Measurements from ENCODE around the gene GABPB1. TPM values are rescaled to one million over a fixed set of nuclear protein-coding genes. Genes with fewer than 3 reads are reported as not detected.

The GABPB1 gene
- total and polyA plus RNA-seq, 2 of the 13 experiments (the other 11 are each of a cell fraction or from before 2014, with no cell fraction given), result 17.5 to 39.5 TPM

DNA sequence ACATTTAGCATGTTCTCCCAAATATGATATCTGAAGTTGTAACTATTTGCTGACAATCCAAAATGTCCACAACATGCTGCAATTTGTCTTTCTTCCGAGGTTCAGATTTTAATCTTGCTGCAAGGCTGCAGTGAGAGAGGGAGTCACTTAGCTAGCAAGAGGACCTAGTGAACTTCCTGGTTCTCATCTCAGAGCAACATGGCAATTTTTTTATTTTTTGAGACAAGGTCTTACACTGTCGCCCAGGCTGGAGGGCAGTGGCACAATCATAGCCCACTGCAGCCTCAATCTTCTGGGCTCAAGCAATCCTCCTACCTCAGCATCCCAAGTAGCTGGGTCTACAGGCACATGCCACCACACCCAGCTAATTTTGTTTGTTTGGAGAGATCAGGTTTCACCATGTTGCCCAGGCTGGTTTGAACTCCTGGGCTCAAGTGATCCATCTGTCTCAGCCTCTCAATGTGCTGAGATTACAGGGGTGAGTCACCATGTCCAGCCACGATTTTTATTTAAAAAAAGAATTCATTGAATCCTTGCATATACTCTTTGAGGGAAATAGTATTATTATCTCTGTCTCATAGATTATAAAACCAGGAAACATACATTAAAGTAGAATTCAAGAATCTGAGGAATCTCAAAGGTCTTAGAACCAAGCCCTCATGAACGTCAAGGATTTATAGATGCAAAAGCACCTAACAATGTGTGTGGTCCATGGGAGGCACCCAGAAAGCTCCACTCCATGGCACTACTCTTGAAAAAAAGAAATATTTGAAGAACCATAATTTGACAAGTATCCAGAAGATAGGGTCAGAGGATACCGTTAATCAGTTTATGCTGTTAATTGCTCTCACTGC, 98.6 kb downstream of the GABPB1 start (continued):
- TF ChIP-seq ZNF460 (CRISPR knock-in tag; IDR thresholded peaks at IDR 0.05; ENCODE audit: borderline replicate concordance), result no peak

DNA sequence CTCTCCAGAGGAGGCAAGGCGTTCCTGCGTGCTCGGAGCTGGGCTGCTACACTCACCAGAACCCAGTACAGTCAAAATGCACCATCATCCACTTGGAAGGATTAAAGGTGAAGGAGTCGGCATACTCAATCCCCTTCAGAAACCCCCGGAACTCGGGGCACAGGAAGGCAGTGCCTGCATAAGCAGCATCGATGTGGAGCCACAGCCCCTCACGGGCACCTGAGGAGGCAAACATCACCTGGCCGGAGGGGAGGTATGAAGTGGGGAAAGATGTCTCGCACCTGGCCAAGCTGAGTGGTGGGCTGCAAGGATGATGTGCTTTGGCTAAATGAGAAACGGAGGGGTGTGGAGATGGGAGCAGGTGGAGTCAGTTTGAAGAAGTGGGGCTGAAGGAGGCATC, 102.4 kb downstream of the GABPB1 start:
- FAIRE-seq (no peak), ATAC-seq (no peak), DNase-seq (ENCODE audit: low spot score) (no peak)
- Histone ChIP-seq H3K4me3 (replicated peaks in 1 of 3; ENCODE audit: insufficient read depth in 1 of 3, low read depth in 2 of 3, low read length in 3 of 3) (no peak overlapping the region), H3K9me3 (ENCODE audit: low read length) (no peaks in the 10 kb centered on the region), H3K4me1 (ENCODE audit: insufficient read depth, low read length) (peaks cover 32% of the 10 kb centered on the region), H3K27ac (ENCODE audit: extremely low read length, insufficient read depth, low read length) (no peak overlapping the region), H3K79me2 (ENCODE audit: insufficient read depth, low read length) (no peaks in the 10 kb centered on the region), H2AFZ (ENCODE audit: low read length) (no peak overlapping the region), H3K9ac (ENCODE audit: insufficient read depth, low read depth, low read length) (no peak overlapping the region), H3K36me3 (replicated peaks in 1 of 2; ENCODE audit: control insufficient read depth in 1 of 2, insufficient read depth in 2 of 2, low read length in 2 of 2) (no peaks in the 10 kb centered on the region), H3K27me3 (ENCODE audit: control insufficient read depth in 1 of 2, insufficient read depth in 2 of 2, low read length in 2 of 2) (no peaks in the 10 kb centered on the region), H4K20me1 (ENCODE audit: insufficient read depth, low read length) (no peaks in the 10 kb centered on the region), H3K4me2 (ENCODE audit: low read depth, low read length) (no peak overlapping the region)
- no peak for TF ChIP-seq ZNF335 (CRISPR knock-in tag; IDR thresholded peaks at IDR 0.05)
- TF ChIP-seq SMARCE1 (IDR thresholded peaks at IDR 0.05; ENCODE audit: borderline replicate concordance), result no peak
- TF ChIP-seq, protein P1, sequence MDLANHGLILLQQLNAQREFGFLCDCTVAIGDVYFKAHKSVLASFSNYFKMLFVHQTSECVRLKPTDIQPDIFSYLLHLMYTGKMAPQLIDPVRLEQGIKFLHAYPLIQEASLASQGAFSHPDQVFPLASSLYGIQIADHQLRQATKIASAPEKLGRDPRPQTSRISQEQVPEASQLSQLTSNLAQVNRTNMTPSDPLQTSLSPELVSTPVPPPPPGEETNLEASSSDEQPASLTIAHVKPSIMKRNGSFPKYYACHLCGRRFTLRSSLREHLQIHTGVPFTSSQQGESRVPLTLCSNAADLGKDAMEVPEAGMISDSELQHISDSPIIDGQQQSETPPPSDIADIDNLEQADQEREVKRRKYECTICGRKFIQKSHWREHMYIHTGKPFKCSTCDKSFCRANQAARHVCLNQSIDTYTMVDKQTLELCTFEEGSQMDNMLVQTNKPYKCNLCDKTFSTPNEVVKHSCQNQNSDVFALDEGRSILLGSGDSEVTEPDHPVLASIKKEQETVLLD (CRISPR knock-in tag; IDR thresholded peaks at IDR 0.05; ENCODE audit: low read depth), result no peak
- TF ChIP-seq EED (CRISPR knock-in tag; IDR thresholded peaks at IDR 0.05), result no peak
- TF ChIP-seq, protein P2, sequence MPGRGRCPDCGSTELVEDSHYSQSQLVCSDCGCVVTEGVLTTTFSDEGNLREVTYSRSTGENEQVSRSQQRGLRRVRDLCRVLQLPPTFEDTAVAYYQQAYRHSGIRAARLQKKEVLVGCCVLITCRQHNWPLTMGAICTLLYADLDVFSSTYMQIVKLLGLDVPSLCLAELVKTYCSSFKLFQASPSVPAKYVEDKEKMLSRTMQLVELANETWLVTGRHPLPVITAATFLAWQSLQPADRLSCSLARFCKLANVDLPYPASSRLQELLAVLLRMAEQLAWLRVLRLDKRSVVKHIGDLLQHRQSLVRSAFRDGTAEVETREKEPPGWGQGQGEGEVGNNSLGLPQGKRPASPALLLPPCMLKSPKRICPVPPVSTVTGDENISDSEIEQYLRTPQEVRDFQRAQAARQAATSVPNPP (CRISPR knock-in tag; IDR thresholded peaks at IDR 0.05), result no peak
- no peak for TF ChIP-seq MAFG (CRISPR knock-in tag; IDR thresholded peaks at IDR 0.05)
- no peak for TF ChIP-seq ERF (CRISPR knock-in tag; IDR thresholded peaks at IDR 0.05)
- WGBS (ENCODE audit: low lambda C conversion rate), result 73% methylated on average over 11 of the region's 11 CpGs
- no TSS peak for BruUV-seq (replicated peaks)
- intact Hi-C loops (cut with micrococcal nuclease; ENCODE audit: unreplicated experiment), result no loop called here
- POLR2A ChIA-PET, result no interaction called here
- CTCF ChIA-PET (ENCODE audit: low intra/inter-chr PET ratio, low total read pairs), result no interaction called here
- in situ Hi-C loops (cut with HindIII; ENCODE audit: extremely low pct_ligation_motif_present, low pct_unique_long_range_greater_than_20kb), result no loop called here

Data from HepG2 (cell line).